ENCODE results near the gene GLG1.

GRCh38 chr16:74455619-74456289 is 151.2 kb downstream of the GLG1 start:
- TF ChIP-seq CTCF (conservative IDR thresholded peaks at IDR 0.05; ENCODE audit: low read depth, low read length) (no peak), EZH2 (IDR thresholded peaks at IDR 0.05; ENCODE audit: borderline replicate concordance, low read depth, low read length, poor library complexity, severe bottlenecking) (no peak)

Data from A673 (cell line).